OCI-LY7 (cell line): ENCODE measurements around the gene C6orf136.

Experiments used
- EZH2phosphoT487 ChIP-seq: fragments of 200-600 bp; sonication (generic); IDR thresholded peaks from 2 replicates; pipeline ENCODE4 v1.6.1; 2018; ENCODE audit warnings: low read depth, borderline replicate concordance, mild to moderate bottlenecking, mixed run types, antibody characterized with exemption, low read length, moderate library complexity, mixed read lengths
- TF ChIP-seq, protein P1 (sequence below): fragments of 200-600 bp; sonication (generic); conservative IDR thresholded peaks from 2 replicates; pipeline ENCODE4 v1.5.1; 2014; ENCODE audit warnings: mild to moderate bottlenecking, antibody characterized with exemption, low read length, moderate library complexity, mixed read lengths

DNA sequence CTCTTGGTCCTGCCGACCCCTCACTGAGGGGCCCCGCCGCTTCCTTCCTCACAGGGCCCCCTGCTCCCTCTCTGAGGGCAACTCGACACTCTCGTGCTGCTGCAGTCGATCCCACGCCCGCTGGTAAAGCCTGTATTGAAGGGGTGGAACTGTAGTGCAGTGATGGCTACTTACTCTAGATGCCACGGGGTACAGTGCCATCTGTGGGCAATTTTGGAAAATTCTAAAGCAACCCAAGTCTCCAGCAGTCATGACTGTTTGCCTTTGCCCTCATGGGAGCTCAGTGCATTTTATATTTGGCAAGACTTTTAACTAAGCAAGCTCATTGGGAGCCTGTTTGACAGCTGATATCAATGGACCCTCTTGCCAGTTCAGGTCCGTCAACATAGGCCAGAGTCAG is 6.5 kb upstream of the C6orf136 start:
- TF ChIP-seq, protein P1, sequence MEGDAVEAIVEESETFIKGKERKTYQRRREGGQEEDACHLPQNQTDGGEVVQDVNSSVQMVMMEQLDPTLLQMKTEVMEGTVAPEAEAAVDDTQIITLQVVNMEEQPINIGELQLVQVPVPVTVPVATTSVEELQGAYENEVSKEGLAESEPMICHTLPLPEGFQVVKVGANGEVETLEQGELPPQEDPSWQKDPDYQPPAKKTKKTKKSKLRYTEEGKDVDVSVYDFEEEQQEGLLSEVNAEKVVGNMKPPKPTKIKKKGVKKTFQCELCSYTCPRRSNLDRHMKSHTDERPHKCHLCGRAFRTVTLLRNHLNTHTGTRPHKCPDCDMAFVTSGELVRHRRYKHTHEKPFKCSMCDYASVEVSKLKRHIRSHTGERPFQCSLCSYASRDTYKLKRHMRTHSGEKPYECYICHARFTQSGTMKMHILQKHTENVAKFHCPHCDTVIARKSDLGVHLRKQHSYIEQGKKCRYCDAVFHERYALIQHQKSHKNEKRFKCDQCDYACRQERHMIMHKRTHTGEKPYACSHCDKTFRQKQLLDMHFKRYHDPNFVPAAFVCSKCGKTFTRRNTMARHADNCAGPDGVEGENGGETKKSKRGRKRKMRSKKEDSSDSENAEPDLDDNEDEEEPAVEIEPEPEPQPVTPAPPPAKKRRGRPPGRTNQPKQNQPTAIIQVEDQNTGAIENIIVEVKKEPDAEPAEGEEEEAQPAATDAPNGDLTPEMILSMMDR: peak; percentile 39; the same call in 1 of the 2 replicates
- no peak for TF ChIP-seq EZH2phosphoT487
